ENCODE results near the gene LENG8. TPM values are rescaled to one million over a fixed set of nuclear protein-coding genes. Genes with fewer than 3 reads are reported as not detected.

Gene LENG8
- total RNA-seq, 1 donor from 2014 or later: 196 TPM

- Mint-ChIP-seq H3K9me3 (peaks cover 4% of the 10 kb centered on the region), H3K27ac (no peak overlapping the region), H3K4me3 (peak overlapping the region; percentile 78), H3K36me3 (peaks cover 5% of the 10 kb centered on the region), H3K4me1 (ENCODE audit: unreplicated experiment) (peaks cover 20% of the 10 kb centered on the region), H3K27me3 (peaks cover 57% of the 10 kb centered on the region)
- no peak for DNase-seq (ENCODE audit: extremely low spot score, unreplicated experiment)
- TF ChIP-seq, protein P1, sequence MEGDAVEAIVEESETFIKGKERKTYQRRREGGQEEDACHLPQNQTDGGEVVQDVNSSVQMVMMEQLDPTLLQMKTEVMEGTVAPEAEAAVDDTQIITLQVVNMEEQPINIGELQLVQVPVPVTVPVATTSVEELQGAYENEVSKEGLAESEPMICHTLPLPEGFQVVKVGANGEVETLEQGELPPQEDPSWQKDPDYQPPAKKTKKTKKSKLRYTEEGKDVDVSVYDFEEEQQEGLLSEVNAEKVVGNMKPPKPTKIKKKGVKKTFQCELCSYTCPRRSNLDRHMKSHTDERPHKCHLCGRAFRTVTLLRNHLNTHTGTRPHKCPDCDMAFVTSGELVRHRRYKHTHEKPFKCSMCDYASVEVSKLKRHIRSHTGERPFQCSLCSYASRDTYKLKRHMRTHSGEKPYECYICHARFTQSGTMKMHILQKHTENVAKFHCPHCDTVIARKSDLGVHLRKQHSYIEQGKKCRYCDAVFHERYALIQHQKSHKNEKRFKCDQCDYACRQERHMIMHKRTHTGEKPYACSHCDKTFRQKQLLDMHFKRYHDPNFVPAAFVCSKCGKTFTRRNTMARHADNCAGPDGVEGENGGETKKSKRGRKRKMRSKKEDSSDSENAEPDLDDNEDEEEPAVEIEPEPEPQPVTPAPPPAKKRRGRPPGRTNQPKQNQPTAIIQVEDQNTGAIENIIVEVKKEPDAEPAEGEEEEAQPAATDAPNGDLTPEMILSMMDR (conservative IDR thresholded peaks at IDR 0.05): no peak
These were observed 32.9 kb upstream of the LENG8 start for GRCh38 chr19:54415901-54416673.

GRCh38 chr19:54416695-54417491 lies 32.1 kb upstream of the LENG8 start:
- Mint-ChIP-seq H3K4me1 (ENCODE audit: unreplicated experiment) (peaks cover 20% of the 10 kb centered on the region), H3K36me3 (peaks cover 5% of the 10 kb centered on the region), H3K9me3 (peaks cover 4% of the 10 kb centered on the region), H3K4me3 (peak overlapping the region; percentile 65), H3K27me3 (peaks cover 58% of the 10 kb centered on the region), H3K27ac (no peak overlapping the region)
- TF ChIP-seq, protein P1 (conservative IDR thresholded peaks at IDR 0.05): no peak
- no peak for DNase-seq (ENCODE audit: extremely low spot score, unreplicated experiment)

GRCh38 chr19:54418030-54418929 lies 30.7 kb upstream of the LENG8 start:
- DNase-seq (ENCODE audit: extremely low spot score, unreplicated experiment): no peak
- Mint-ChIP-seq H3K9me3 (peaks cover 4% of the 10 kb centered on the region), H3K4me3 (peak overlapping the region; percentile 54), H3K4me1 (ENCODE audit: unreplicated experiment) (peaks cover 20% of the 10 kb centered on the region), H3K36me3 (peaks cover 5% of the 10 kb centered on the region), H3K27me3 (peaks cover 51% of the 10 kb centered on the region), H3K27ac (peak overlapping the region; percentile 62)
- TF ChIP-seq, protein P1 (conservative IDR thresholded peaks at IDR 0.05): no peak

- H3K27me3 Mint-ChIP-seq: peaks cover 50% of the 10 kb centered on the region
- H3K36me3 Mint-ChIP-seq: peaks cover 5% of the 10 kb centered on the region
- H3K9me3 Mint-ChIP-seq: peaks cover 1% of the 10 kb centered on the region
- H3K4me1 Mint-ChIP-seq (ENCODE audit: unreplicated experiment): peaks cover 20% of the 10 kb centered on the region
- H3K27ac Mint-ChIP-seq: no peak overlapping the region
- TF ChIP-seq, protein P1 (conservative IDR thresholded peaks at IDR 0.05): no peak
- peak overlapping the region; percentile 54 for H3K4me3 Mint-ChIP-seq
- no peak for DNase-seq (ENCODE audit: extremely low spot score, unreplicated experiment)
These were observed 29.8 kb upstream of the LENG8 start for GRCh38 chr19:54418930-54419800.
